Midbrain (tissue), 1 donor: ENCODE measurements around the gene CALB2.
A peak's percentile ranks its signal among the peaks of the same experiment; 100 is the strongest.
"Not testable (repeated sequence)": the region's sequence is repeated elsewhere in the genome, so short reads cannot be mapped to it uniquely, and the experiment has no call there.

Experiments
- DNase-seq: peaks from one replicate; lab custom pipeline; 2025; lab: John Stamatoyannopoulos, UW

The CALB2 gene

GRCh38 chr16:71352963-71353460 lies 5.5 kb upstream of the CALB2 start:
- DNase-seq = no peak

- peak; percentile 3 for DNase-seq
These were observed 4.8 kb upstream of the CALB2 start for GRCh38 chr16:71353736-71354135.

DNA sequence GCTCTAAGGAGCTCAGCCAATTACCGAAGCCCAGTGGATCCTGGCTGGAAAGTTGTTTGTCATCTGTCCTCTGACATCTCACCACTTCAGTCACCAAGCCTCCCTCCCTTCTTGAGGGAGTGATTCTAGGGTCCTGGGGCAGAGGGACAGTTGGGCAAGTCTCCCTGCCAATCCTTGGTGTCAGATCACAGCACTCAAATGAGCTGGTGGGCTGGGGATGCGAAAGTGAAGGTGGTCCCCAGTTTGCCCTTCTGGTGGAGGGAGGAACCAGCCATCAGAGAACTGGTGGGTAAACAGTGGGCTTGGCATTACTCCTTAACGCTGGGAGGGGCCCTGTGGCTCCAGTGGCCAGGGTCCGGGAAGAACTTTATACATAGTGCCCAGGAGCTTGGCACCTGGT lies 4.4 kb upstream of the CALB2 start:
- no peak for DNase-seq

DNA sequence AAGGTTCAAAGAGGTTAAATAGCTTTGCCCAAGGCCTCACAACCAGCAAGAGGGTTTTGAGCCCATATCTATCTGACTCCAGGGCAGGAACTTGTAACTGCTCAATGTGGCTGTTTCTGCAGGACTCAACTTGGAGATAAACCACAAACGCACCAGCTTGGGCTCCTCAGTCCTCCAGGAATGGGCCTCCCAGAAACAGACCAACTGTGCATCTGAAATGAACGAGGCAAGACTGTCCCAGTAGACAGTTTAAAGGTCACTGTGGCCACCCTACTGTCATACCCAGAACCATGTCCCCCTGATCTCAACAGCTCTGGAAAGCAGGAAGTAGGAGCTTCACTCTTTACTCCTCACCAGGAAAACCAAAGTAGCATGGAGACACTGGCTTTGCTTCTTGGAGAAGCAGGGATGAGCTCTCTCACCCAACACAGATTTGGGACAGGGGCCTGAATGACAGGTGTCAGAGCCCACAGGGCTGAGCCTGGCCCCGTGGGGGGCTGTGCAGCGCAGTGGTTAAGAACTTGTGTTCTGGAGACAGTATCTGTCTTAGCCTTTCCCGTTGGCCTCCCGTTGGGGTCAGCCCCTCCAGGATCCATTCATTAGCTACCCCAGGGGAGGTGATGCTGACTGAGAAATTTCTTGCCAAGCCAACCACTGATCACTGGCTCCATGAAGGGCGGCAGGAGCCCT lies 2.3 kb upstream of the CALB2 start:
- DNase-seq = no peak

DNA sequence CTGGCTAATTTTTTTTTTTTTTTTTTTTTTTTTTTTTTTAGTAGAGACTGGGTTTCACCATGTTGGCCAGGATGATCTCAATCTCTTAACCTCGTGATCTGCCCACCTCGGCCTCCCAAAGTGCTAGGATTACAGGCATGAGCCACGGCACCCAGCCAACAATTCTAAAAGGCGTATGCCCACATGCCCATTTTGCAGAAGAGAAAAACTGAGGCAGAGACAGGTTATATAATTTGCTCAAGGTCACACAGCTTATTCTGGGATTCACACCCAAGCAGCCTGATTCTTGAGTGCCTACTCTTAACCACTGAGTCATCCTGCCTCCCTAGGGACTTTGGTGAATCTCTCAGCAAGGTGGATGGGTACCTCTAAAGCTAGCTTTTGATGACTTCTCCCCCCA lies 1.6 kb upstream of the CALB2 start:
- not testable (repeated sequence) for DNase-seq

- DNase-seq = no peak
These were observed 842 bp upstream of the CALB2 start for GRCh38 chr16:71357681-71358080.

DNA sequence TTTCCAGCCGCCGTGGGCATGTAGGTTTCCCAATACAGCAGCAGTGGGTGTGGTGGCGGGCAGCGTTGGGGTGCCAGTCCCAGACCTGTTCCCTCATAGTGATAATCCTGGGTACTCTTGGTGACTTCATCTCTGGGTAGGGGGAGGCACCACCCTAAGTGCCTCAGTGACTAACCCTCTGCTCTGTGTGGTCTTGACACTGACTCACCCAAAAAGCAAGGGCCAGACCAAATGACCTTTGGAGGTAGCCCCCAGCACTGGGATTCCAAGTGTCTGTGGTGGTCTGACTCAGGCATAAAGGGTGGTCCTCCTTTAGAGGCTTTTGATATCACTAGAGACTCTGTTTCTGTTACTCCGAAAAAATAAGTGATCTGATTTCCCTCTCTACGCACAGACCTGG lies 908 bp downstream of the CALB2 start:
- no peak for DNase-seq

GRCh38 chr16:71360378-71360777 lies 1.9 kb downstream of the CALB2 start:
- DNase-seq = no peak

DNA sequence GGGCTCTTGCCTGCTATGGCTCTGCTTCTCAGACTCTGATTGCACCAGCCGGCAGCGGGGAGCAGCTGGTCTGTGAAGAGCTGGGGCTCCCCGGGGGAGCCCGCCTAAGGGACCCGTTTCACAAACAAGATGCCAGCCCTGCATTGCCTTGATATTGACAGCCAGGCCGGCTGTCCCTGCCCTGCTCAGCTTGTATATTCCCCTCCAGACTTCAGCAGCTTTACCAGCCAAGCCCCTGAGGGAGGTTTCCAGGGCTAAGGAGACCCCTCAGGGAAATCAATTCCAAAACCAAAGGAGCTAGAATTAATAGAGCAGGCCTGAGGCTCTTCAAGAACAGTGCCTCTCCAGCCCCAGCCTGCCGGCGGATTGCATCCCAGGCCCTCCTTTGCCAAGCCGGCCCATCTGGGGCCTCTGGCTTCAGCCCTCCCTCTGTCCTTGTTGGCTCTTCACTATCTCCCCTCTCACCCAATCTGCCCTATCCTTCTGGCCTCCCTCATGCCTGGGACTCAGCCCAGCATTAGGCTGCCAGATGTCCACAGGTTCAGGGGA lies 5.7 kb downstream of the CALB2 start:
- no peak for DNase-seq

GRCh38 chr16:71365021-71365420 lies 6.5 kb downstream of the CALB2 start:
- DNase-seq = no peak

GRCh38 chr16:71367241-71367976 lies 8.9 kb downstream of the CALB2 start:
- DNase-seq = no peak

GRCh38 chr16:71368958-71369357 lies 10.4 kb downstream of the CALB2 start:
- no peak for DNase-seq

DNA sequence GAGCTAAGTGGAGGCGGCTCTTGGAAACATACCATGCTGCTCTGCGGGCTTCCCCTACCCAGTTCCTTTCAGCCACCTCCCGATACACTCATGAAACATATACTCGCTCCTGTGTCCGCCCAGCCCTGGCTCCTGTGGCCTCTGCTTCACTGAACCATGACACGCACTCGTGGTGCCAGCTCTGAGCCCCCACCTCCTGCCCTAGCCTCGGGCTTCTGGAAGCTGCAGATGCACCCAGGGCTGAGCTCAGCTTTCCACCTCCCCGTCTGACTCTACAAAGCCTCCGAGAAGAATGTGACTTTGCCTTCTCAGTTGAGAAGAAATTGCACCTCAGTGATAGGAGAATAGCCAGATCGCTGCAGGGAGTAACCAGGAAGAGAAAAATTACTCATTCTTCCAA lies 11.0 kb downstream of the CALB2 start:
- no peak for DNase-seq

DNA sequence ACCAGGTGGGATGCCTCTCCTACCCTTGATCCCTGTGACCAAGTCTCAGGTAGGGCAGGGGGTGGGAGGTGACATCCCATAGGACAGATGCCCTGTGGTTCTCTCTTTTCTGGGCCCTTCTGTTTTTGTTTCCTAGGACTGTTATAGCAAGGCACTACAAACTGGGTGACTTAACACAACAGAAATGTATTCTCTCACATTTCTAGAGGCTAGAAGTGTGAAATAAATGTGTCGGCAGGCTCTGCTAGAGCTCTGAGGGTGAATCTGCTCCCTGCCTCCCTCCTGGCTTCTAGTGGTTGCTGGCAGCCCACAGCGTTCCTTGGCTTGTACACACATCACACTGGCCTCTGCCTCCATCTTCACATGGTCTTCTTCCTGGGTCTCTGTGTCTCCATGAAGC lies 12.7 kb downstream of the CALB2 start:
- no peak for DNase-seq

DNA sequence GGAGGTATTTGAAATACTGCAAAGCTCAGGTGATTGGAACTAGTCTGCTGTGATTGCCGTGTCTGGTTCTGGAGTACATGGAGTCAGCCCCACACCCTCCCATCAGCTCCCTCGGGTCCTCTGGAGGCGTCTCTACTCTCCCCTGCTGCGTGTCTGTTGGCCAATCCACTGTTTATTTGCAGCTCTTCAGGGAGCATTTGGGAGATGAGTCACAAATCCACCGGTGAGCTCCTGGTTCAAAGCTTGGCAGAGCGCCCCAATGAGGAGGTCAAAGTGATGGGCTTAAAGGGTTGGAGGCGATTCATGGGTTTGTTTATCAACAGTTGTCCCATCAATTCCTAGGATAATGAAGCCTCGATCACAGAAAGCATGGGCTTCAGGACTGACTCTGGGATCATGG lies 14.6 kb downstream of the CALB2 start:
- no peak for DNase-seq

DNA sequence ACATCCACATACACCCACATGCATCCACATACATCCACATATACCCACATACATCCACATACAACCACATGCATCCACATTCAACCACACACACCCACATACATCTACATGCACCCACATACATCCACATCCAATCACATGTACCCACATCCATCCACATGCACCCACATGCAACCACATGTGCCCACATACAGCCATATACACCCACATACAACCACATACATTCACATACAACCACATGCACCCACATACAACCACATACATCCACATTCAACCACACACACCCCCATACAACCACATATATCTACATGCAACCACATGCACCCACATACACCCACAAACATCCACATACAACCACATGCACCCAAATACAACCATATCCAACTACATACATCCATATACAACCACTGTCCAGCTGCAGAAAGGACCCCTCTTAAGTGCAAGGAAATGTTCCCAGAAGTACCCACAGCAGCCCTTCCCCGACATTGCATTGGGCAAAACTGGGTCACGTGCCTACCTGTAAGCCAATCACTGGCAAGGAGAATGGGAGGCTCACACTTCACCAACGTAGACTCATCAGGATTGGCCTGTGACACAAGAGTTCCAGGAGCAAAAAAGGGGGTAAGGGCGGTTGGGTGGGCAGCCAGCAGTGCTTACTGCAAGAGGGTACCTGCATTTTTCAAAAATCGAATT lies 18.1 kb downstream of the CALB2 start:
- DNase-seq = no peak

DNA sequence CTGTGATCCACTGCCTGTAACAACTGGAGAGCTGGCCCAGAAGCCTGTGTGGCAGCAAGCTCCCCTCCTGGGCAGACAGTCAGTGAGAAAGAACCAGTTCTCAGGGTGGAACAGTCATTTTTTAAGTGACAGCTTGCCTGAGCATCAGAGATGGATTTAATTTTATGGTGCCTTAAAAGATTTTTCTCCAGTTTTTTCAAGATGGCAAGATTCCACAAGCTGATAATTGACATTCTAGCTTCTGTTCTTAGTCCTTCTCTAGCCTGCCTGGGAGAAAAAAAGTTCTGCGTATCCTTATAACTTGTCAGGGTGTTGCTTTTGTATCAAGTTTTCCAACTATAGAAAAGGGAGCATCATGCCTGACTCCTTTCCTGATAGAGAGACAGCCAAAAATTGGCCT lies 21.2 kb downstream of the CALB2 start:
- DNase-seq = no peak

DNA sequence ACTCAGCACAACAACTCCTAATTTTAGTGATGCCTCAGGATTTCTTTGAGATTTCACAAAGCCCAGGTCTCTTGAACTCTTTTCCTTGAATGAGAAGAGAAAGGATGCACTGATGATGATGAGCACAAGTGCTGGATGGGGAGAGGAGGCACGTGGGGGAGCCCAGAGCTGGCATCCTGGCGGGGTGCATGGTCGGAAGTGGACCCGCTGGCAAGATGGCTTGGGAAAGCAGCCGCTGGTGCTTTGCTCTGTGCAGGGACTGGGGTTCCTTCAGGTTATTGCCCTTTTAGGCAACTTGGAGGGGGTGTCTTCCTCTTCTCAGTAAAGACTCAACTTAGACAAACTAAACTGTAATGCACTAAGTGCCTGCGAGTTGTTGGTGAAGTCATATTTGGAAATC lies 22.3 kb downstream of the CALB2 start:
- DNase-seq = no peak

GRCh38 chr16:71383054-71383773 lies 24.7 kb downstream of the CALB2 start:
- no peak for DNase-seq

- DNase-seq = no peak
These were observed 25.7 kb downstream of the CALB2 start for GRCh38 chr16:71384073-71384724.

DNA sequence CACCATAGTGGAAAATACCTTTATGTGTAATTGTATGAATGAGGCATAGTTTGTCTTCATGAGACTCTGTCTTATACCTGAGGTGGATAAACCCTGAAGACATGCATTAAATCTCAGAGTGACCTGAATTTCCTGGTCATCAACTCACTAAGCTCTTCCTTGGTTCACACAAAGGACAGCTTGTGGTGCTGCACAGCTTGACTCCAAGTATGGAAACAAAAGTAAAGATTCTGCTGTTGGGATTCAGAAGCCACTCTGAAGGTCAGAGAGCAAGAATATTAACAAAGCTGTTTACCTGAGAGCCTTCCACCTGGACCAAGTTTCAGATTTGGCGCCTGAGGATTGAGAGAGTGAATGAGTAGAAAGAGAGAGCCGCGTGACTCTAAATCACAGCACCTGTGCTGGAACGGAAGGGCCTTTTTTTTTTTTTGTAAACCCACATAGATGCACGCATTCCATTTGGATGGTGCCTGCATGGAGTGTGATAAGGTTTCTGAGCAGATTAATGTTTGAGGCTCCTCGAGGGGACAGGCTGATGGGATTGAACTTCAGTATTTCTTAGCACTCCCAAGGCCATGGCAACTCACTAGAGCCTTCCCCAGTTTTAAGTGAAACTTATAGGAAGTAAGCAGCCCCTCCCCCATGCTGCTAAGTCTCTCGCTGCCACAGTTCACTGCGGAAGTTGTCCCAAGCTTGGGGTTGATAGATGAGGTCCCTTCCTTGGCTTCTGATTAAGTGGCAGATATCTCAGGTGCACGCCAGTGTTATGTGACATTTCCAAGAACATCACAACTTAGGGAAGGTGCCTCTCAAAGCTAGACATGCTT lies 28.7 kb downstream of the CALB2 start:
- no peak for DNase-seq
